HG03045 (cell line): ENCODE measurements around the gene C14orf132.

ENCODE experiments used
- ATAC-seq: cut with Tn5 transposase; IDR thresholded peaks from one replicate; pipeline ENCODE4 v1.9.1; 2021; ENCODE audit warnings: mild to moderate bottlenecking, moderate library complexity; ENCODE audit not compliant: unreplicated experiment

The C14orf132 gene

DNA sequence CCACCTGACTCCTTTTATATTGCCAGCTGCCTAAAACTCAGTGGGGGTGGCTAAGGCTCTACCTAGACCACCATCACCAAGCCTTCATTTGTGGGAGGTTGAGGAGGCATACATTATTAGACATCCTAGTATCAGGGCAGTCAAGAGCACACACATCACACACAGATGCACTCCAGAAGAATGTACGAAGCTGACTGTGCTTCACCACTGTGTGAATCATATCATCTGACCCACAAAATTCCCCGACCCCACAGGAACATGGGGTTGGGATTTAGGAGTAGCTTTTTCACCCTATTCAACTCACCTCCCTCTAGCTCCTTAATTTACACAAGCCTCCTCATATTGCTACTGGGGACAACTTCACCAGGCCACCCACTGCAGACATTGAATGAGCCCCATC lies 100.7 kb downstream of the C14orf132 start:
- ATAC-seq = no peak

DNA sequence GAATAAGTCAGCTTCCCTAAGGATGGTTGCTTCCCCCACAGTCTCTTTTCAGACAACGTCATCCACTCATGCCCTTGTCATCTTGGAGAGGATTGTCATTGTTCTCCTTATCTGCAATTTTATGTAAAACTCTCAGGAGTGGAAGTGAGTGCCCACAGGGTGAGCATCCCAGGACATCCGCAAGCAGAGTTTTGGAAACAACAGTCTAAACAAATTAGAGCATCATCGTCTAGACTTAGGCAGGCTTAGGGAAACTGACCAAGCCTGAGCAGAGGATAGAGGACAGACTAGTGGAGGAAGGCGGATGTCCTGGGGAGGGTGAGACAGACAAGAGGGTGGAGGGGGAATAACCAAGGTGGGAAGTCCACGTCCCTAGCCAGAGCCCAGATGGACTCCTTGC lies 101.8 kb downstream of the C14orf132 start:
- ATAC-seq = no peak
